HCT116 (cell line): ENCODE measurements around the gene MRRF. TPM values are rescaled to one million over a fixed set of nuclear protein-coding genes. Genes with fewer than 3 reads are reported as not detected.

Source experiments
- ATAC-seq: fragments of 200-7000 bp; cut with Tn5 transposase; 2 replicates; pipeline ENCODE4 v1.9.1; 2020; ENCODE audit warnings: mild to moderate bottlenecking, moderate library complexity
- BruUV-seq: library from RNA; stranded (reverse); fragments of 400-500 nt; replicated peaks from 2 replicates; lab custom pipeline; 2021; lab: Mats Ljungman, UMichigan
- CTCF ChIA-PET: fragments of 300-600 bp; sonication (Branson Sonifier 250); formaldehyde crosslinking; loops from one replicate; lab custom pipeline; 2021; ENCODE audit warnings: antibody characterized with exemption; lab: Charles Lee
- POLR2A ChIA-PET: fragments of 300-600, 350-600 bp; sonication (Branson Sonifier 250); formaldehyde crosslinking; loops from one replicate; lab custom pipeline; 2021; ENCODE audit warnings: antibody characterized with exemption; lab: Charles Lee
- RAD21 ChIA-PET, 2 experiments: fragments of 300-600 bp; sonication (Branson Sonifier 250); formaldehyde crosslinking; loops; one replicate each; lab custom pipeline; 2023; ENCODE audit warnings: low total read pairs in 2 of 2; ENCODE audit not compliant: uncharacterized antibody in 2 of 2, unreplicated experiment in 2 of 2, low non-redundant PET in 1 of 2; lab: Charles Lee
- DNase-seq: peaks from one replicate; pipeline ENCODE4 v3.0.0-alpha.2; 2010; ENCODE audit warnings: low read depth, low spot score
- H2AFZ ChIP-seq: fragments of 200-600 bp; shearing (Covaris generic), sonication (generic); 2 replicates; pipeline ENCODE4 v1.6.1; 2017; ENCODE audit warnings: low read depth, mixed run types, mixed read lengths, antibody characterized with exemption, low read length; ENCODE audit not compliant: poor library complexity, severe bottlenecking
- H3K27ac ChIP-seq: 2 replicates; pipeline ENCODE4 v1.5.1; 2012; ENCODE audit warnings: low read depth, low read length
- H3K27me3 ChIP-seq: fragments of 200-600 bp; sonication (generic); 2 replicates; pipeline ENCODE4 v1.6.1; 2016; ENCODE audit warnings: mixed run types, low read length, mixed read lengths; ENCODE audit not compliant: insufficient read depth
- H3K36me3 ChIP-seq, 2 experiments: fragments of 200-500 bp in 1 of 2; fragments of 200-600 bp in 1 of 2; sonication (Bioruptor generic) in 1 of 2; sonication (generic) in 1 of 2; 2 replicates each; pipeline versions ENCODE4 v1.5.1 to v1.6.1; 2014 to 2016; ENCODE audit warnings: low read length in 2 of 2, inconsistent platforms in 1 of 2, mixed read lengths in 1 of 2, mixed run types in 1 of 2; ENCODE audit not compliant: insufficient read depth in 2 of 2, control insufficient read depth in 1 of 2
- H3K4me1 ChIP-seq, 2 experiments: fragments of 200-600 bp in 1 of 2; sonication (generic) in 1 of 2; 2 replicates each; pipeline versions ENCODE4 v1.5.1 to v1.6.1; 2012 to 2017; ENCODE audit warnings: low read length in 2 of 2, inconsistent platforms in 1 of 2, mild to moderate bottlenecking in 1 of 2, mixed read lengths in 1 of 2, mixed run types in 1 of 2, moderate library complexity in 1 of 2; ENCODE audit not compliant: insufficient read depth in 2 of 2, control insufficient read depth in 1 of 2
- H3K4me2 ChIP-seq: fragments of 200-600 bp; sonication (generic); 2 replicates; pipeline ENCODE4 v1.6.1; 2017; ENCODE audit warnings: mixed run types, low read length, mixed read lengths
- H3K4me3 ChIP-seq, 2 experiments: fragments of 200-600 bp in 1 of 2; sonication (generic) in 1 of 2; replicated peaks in 1 of 2; 2 replicates each; pipeline ENCODE4 v1.5.1; 2011 to 2016; ENCODE audit warnings: low read length in 2 of 2, control low read depth in 1 of 2, low read depth in 1 of 2, mild to moderate bottlenecking in 1 of 2, mixed read lengths in 1 of 2, mixed run types in 1 of 2
- H3K79me2 ChIP-seq: fragments of 200-600 bp; sonication (generic); 2 replicates; pipeline ENCODE4 v1.6.1; 2017; ENCODE audit warnings: mild to moderate bottlenecking, mixed run types, low read length, moderate library complexity, mixed read lengths; ENCODE audit not compliant: insufficient read depth
- H3K9ac ChIP-seq: fragments of 200-600 bp; sonication (generic); 2 replicates; pipeline ENCODE4 v1.6.1; 2016; ENCODE audit warnings: low read length, mixed read lengths
- H3K9me2 ChIP-seq: fragments of 200-600 bp; sonication (generic), shearing (Covaris generic); 2 replicates; pipeline ENCODE4 v1.6.1; 2017; ENCODE audit warnings: mixed run types, mild to moderate bottlenecking, moderate library complexity; ENCODE audit not compliant: insufficient read depth
- H3K9me3 ChIP-seq, 2 experiments: fragments of 200-500 bp in 1 of 2; fragments of 200-600 bp in 1 of 2; sonication (Bioruptor generic) in 1 of 2; sonication (generic) in 1 of 2; 2 replicates each; pipeline ENCODE4 v1.6.1; 2014 to 2017; ENCODE audit warnings: low read length in 2 of 2, mixed read lengths in 2 of 2, inconsistent platforms in 1 of 2, low read depth in 1 of 2, mild to moderate bottlenecking in 1 of 2, mixed run types in 1 of 2, moderate library complexity in 1 of 2; ENCODE audit not compliant: control insufficient read depth in 1 of 2, insufficient read depth in 1 of 2
- H4K20me1 ChIP-seq: fragments of 200-600 bp; sonication (generic), shearing (Covaris generic); 2 replicates; pipeline ENCODE4 v1.6.1; 2017; ENCODE audit warnings: mixed run types, mild to moderate bottlenecking, moderate library complexity; ENCODE audit not compliant: insufficient read depth
- CBX3 ChIP-seq: IDR thresholded peaks from 2 replicates; pipeline ENCODE4 v1.6.1; 2012; ENCODE audit warnings: low read depth
- CTCF ChIP-seq, 3 experiments: fragments of 200-600 bp in 1 of 3; sonication (generic) in 1 of 3; IDR thresholded peaks in 2 of 3; conservative IDR thresholded peaks in 1 of 3; 2 replicates each; pipeline ENCODE4 v1.5.1; 2012 to 2017; ENCODE audit warnings: low read depth in 2 of 3, low read length in 2 of 3, antibody characterized with exemption in 1 of 3, borderline replicate concordance in 1 of 3, control low read depth in 1 of 3, mild to moderate bottlenecking in 1 of 3, mixed read lengths in 1 of 3, mixed run types in 1 of 3, moderate library complexity in 1 of 3; ENCODE audit not compliant: insufficient read depth in 1 of 3
- EGR1 ChIP-seq: IDR thresholded peaks from 2 replicates; pipeline ENCODE4 v1.6.1; 2012; ENCODE audit warnings: low read depth
- EZH2 ChIP-seq: fragments of 200-600 bp; sonication (generic); IDR thresholded peaks from 2 replicates; pipeline ENCODE4 v1.6.1; 2017; ENCODE audit warnings: antibody characterized with exemption, mixed run types
- FOSL1 ChIP-seq: IDR thresholded peaks from 2 replicates; pipeline ENCODE4 v1.6.1; 2012; ENCODE audit warnings: low read depth
- JUND ChIP-seq: IDR thresholded peaks from 2 replicates; pipeline ENCODE4 v1.6.1; 2012
- POLR2A ChIP-seq: IDR thresholded peaks from 2 replicates; pipeline ENCODE4 v1.7.0; 2011; ENCODE audit warnings: borderline replicate concordance; ENCODE audit not compliant: insufficient read depth, insufficient read length; ENCODE audit errors: extremely low read depth
- POLR2AphosphoS5 ChIP-seq: IDR thresholded peaks from 2 replicates; pipeline ENCODE4 v1.6.1; 2011; ENCODE audit warnings: mild to moderate bottlenecking, low read depth, low read length, moderate library complexity
- SIN3A ChIP-seq: IDR thresholded peaks from 2 replicates; pipeline ENCODE4 v1.6.1; 2012; ENCODE audit warnings: low read depth
- SP1 ChIP-seq: IDR thresholded peaks from 2 replicates; pipeline ENCODE4 v1.6.1; 2012; ENCODE audit warnings: low read depth
- TCF7L2 ChIP-seq: IDR thresholded peaks from 2 replicates; pipeline ENCODE4 v1.7.0; 2011; ENCODE audit warnings: borderline replicate concordance, inconsistent platforms; ENCODE audit not compliant: insufficient read depth, insufficient read length; ENCODE audit errors: extremely low read depth
- YY1 ChIP-seq: IDR thresholded peaks from 2 replicates; pipeline ENCODE4 v1.6.1; 2011; ENCODE audit warnings: low read length, low read depth, moderate library complexity, mild to moderate bottlenecking; ENCODE audit not compliant: insufficient replicate concordance; ENCODE audit errors: extremely low read depth
- ZFX ChIP-seq: fragments of 450-650 bp; IDR thresholded peaks from 2 replicates; pipeline ENCODE4 v1.6.1; 2017
- ZNF274 ChIP-seq: fragments of 200-500 bp; sonication (Bioruptor generic); IDR thresholded peaks from 2 replicates; pipeline ENCODE4 v1.6.1; 2014; ENCODE audit warnings: mild to moderate bottlenecking, low read depth, low read length, inconsistent platforms
- intact Hi-C: fragments of 100-400 bp; cut with micrococcal nuclease; formaldehyde crosslinking; loops from 2 replicates; pipeline ENCODE4 v1.10.0; 2022
- total RNA-seq: library from RNA; stranded (reverse); gene quantifications from one replicate; pipeline ENCODE4 v1.2.1, GENCODE V29; 2021; ENCODE audit not compliant: unreplicated experiment
- TF ChIP-seq, protein P1 (sequence below): IDR thresholded peaks from 2 replicates; pipeline ENCODE4 v1.6.1; 2012

The MRRF gene
- total RNA-seq, 1 experiment from 2014 or later, result 88.6 TPM

DNA sequence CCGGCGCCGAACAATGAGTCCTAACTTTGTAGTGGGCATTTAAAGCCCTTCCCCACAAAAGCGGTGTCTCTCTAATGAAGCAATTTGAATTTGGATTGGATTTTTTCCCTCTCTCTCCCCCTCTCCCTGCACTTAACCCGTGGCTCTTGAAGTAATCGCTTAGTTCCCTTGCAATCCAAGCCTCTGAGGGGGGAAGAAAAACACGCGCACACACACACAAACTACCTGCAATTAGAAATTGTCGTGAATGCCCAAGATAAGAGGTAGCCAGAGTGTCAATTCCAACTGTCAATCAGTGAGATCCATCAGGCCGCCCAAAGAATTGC, 37.1 kb upstream of the MRRF start:
- Histone ChIP-seq H3K79me2 (no peaks in the 10 kb centered on the region), H3K27ac (no peak overlapping the region), H3K4me3 (no peak overlapping the region), H4K20me1 (no peaks in the 10 kb centered on the region), H3K4me1 (peaks cover 0 to 6% of the 10 kb centered on the region in 2 experiments; a peak in 1 of 4 replicates), H3K9ac (no peak overlapping the region), H3K4me2 (no peak overlapping the region), H3K9me2 (no peaks in the 10 kb centered on the region), H3K27me3 (peaks cover 13% of the 10 kb centered on the region; the same call in 1 of the 2 replicates), H2AFZ (no peak overlapping the region), H3K9me3 (no peaks in the 10 kb centered on the region), H3K36me3 (no peaks in the 10 kb centered on the region)
- CTCF ChIA-PET, result no interaction called here
- no TSS peak for BruUV-seq
- DNase-seq (no peak), ATAC-seq (no peak)
- RAD21 ChIA-PET, result no interaction called here
- POLR2A ChIA-PET, result no interaction called here
- intact Hi-C loops, result no loop called here
- no peak for TF ChIP-seq JUND
- TF ChIP-seq, protein P1, sequence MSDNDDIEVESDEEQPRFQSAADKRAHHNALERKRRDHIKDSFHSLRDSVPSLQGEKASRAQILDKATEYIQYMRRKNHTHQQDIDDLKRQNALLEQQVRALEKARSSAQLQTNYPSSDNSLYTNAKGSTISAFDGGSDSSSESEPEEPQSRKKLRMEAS, result no peak
- TF ChIP-seq POLR2A, result no peak
- TF ChIP-seq FOSL1, result no peak
- no peak for TF ChIP-seq POLR2AphosphoS5
- TF ChIP-seq CBX3, result no peak
- TF ChIP-seq ZFX, result no peak
- no peak for TF ChIP-seq EZH2
- TF ChIP-seq EGR1, result no peak
- TF ChIP-seq SP1, result no peak
- TF ChIP-seq SIN3A, result no peak
- TF ChIP-seq CTCF (IDR thresholded peaks at IDR 0.05 in 2 of 3, conservative IDR thresholded peaks at IDR 0.05 in 1 of 3; ENCODE audit: borderline replicate concordance in 1 of 3, insufficient read depth in 1 of 3, low read depth in 2 of 3, low read length in 2 of 3), result no peak
- TF ChIP-seq ZNF274, result no peak
- no peak for TF ChIP-seq YY1
- no peak for TF ChIP-seq TCF7L2
